Raji (cell line): ENCODE measurements around the gene PDE8A.

Experiments
- POLR2A ChIP-seq: IDR thresholded peaks from 2 replicates; pipeline ENCODE4 v1.6.1; 2011; ENCODE audit warnings: low read depth, low read length, control low read depth; ENCODE audit not compliant: insufficient read depth

PDE8A gene

GRCh38 chr15:85059734-85060133 lies 78.1 kb downstream of the PDE8A start:
- no peak for TF ChIP-seq POLR2A

- TF ChIP-seq POLR2A: no peak
These were observed 80.9 kb downstream of the PDE8A start for GRCh38 chr15:85062560-85062959.

- TF ChIP-seq POLR2A: no peak
These were observed 81.4 kb downstream of the PDE8A start for GRCh38 chr15:85063088-85063487.

- no peak for TF ChIP-seq POLR2A
These were observed 81.9 kb downstream of the PDE8A start for GRCh38 chr15:85063522-85064079.

- no peak for TF ChIP-seq POLR2A
These were observed 83.1 kb downstream of the PDE8A start for GRCh38 chr15:85064710-85065109.

- TF ChIP-seq POLR2A: no peak
These were observed 89.4 kb downstream of the PDE8A start for GRCh38 chr15:85071061-85071460.

GRCh38 chr15:85071504-85071903 lies 89.8 kb downstream of the PDE8A start:
- TF ChIP-seq POLR2A: no peak

- no peak for TF ChIP-seq POLR2A
These were observed 91.3 kb downstream of the PDE8A start for GRCh38 chr15:85072917-85073316.

- TF ChIP-seq POLR2A: no peak
These were observed 92.0 kb downstream of the PDE8A start for GRCh38 chr15:85073556-85074194.

- TF ChIP-seq POLR2A: no peak
These were observed 105.2 kb downstream of the PDE8A start for GRCh38 chr15:85086855-85087254.

GRCh38 chr15:85088300-85088699 lies 106.6 kb downstream of the PDE8A start:
- no peak for TF ChIP-seq POLR2A

GRCh38 chr15:85089929-85090597 lies 108.4 kb downstream of the PDE8A start:
- TF ChIP-seq POLR2A: no peak

- TF ChIP-seq POLR2A: no peak
These were observed 110.3 kb downstream of the PDE8A start for GRCh38 chr15:85091990-85092389.

- no peak for TF ChIP-seq POLR2A
These were observed 113.0 kb downstream of the PDE8A start for GRCh38 chr15:85094685-85095084.

- TF ChIP-seq POLR2A: no peak
These were observed 113.9 kb downstream of the PDE8A start for GRCh38 chr15:85095566-85095965.

- no peak for TF ChIP-seq POLR2A
These were observed 115.6 kb downstream of the PDE8A start for GRCh38 chr15:85097250-85097649.

GRCh38 chr15:85097725-85098124 lies 116.1 kb downstream of the PDE8A start:
- no peak for TF ChIP-seq POLR2A

- TF ChIP-seq POLR2A: no peak
These were observed 117.6 kb downstream of the PDE8A start for GRCh38 chr15:85099195-85099803.
